Stimulated activated CD8-positive, alpha-beta memory T cell treated with anti-CD3 and anti-CD28 coated beads, Interleukin-7, amount 100 ng/mL, for 24 hours (primary cell): ENCODE measurements around the gene GRPEL1.
"Not testable (repeated sequence)": the region's sequence is repeated elsewhere in the genome, so short reads cannot be mapped to it uniquely, and the experiment has no call there.

Experiments used
- DNase-seq: peaks from one replicate; pipeline ENCODE4 v3.0.0-alpha.2; 2020; ENCODE audit warnings: low read depth

GRPEL1 gene

DNA sequence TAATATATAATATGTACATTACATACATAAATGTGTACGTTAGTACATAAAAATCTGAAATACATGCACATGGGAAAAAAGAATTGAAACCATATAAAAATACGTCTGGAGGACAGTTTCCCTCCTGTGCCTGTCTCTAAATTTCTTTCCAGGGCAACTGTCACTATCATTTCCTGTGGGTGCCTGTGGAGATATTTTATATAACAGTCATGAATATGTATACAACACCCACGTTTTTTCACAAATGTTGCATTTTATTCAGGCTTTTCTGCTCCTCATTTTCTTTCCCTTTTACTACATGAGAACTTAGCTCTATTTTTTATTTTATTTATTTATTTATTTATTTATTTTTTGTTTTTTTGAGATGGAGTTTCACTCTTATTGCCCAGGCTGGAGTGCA lies 24.2 kb upstream of the GRPEL1 start:
- no peak for DNase-seq

DNA sequence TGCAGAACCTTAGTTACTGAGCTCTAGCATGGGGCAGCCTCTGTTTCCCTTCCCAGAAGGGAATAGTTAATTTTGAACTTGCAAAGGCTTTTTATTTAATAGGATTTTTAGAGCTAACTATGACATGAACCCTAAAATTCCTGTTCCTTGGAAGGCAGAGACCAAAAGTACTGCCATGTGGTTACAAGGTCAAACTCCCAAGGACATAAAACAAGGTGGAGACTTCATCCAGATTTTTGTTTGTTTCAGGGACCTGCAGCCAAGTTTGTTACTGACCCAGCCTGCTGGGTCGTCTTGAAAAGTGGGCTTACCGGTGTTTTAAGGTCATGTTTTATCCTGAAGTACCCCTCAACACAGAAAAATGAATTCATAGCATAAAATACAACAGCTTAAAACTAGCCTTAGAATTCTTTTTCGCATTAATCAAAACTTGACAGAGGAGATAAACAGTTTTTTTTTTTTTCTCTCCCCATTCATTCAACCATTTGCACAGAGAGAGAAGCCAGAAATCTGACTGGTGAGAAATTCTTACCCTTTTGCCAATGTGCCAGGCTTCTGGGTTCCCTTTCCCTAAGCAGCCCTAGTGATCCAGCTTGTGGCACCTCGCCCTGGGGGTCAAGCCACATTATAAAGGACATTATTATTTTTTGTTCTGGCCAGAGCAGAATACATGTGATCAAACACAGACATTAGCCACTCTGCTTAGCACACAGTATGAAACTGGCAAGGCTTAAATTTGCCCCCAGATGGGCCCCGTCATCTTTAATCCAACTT lies 21.5 kb upstream of the GRPEL1 start:
- DNase-seq = no peak

DNA sequence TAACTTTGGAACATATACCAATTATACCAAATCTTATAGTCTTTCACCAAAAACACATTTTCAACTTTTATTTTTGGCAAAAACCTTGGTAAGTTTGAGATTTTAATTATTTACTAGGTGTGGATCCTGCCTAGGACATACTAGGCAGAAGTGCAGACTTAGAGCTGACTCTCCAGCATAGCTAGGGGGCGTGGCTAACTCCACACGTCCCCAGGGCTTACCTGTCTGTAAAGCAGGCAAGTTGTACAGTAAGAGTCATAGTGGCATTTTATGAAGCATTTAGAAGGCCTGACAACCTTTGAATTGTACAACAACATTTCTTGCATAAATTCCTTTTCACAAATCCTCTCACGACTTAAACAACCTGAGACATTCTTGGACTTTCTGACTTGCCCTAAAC lies 19.2 kb upstream of the GRPEL1 start:
- DNase-seq = no peak

DNA sequence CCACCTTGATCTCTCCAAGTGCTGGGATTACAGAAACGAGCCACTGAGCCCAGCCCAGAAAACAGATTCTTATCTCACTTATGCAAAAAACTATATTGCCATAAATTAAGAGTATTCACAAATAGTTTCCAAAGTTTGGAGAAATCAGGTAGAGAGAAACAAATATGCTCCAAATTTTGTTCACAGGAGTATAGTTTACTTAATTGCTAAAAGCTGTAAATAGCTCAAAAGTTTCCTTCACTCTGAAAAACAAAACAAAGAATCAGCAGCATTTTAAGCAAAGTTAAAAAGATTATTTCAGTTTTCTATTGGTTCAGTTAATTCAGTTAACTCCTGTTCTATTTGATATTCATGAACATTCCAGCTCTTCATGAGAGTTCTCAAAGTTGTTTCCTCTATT lies 18.5 kb upstream of the GRPEL1 start:
- no peak for DNase-seq

DNA sequence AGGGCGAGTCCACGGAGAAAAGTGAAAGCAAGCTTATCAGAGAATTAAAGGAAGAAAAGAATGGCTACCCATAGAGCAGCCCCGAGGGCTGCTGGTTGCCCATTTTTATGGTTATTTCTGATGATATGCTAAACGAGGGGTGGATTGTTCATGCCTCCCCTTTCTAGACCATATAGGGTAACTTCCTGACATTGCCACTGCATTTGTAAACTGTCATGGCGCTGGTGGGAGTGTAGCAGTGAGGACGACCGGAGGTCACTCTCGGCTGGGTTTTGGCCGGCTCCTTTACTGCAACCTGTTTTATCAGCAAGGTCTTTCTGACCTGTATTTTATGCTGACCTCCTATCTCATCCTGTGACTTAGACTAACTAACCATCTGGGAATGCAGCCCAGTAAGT lies 16.7 kb upstream of the GRPEL1 start:
- DNase-seq = not testable (repeated sequence)

DNA sequence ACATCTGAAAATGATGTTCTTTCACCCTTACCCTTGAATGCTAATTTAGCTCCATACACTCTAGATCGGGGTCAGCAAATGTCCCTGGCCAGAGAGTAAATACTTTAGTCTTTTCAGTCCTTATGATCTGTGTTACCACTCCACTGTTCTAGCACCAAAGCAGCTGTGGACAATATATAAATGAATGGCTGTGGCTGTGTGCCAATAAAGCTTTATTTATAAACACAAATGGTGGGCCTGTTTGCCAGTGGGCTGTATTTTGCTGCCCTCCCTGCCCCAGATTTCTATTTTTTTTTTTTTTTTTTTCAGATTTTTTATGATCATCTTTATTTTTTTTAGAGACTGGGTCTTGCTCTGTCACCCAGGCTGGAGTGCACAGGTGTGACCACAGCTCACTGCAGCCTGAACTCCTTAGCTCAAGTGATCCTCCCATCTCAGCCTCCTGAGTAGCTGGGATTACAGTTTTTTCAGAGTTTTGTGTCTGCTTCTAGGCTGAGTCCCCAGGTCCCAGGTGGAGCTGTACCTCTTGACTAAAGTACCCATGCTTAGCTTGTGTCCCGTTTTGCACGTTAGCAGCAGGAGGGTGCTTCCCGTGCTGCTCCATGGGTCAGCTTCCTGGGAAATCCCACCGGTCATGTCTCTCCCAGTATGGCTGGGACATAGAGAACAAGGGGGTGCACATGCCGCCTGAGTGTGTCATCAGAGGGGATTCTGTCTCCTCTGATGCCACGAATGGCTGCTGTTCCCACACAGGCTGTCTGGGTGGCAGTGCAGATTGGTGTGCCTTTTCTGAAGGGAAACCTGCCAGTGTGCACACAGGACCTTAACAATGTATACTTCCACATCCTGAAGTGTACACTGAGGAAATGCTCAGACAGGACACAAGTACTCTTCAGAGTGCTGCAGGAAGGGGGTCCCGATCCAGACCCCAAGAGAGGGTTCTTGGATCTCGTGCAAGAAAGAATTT lies 16.0 kb upstream of the GRPEL1 start:
- DNase-seq = no peak

DNA sequence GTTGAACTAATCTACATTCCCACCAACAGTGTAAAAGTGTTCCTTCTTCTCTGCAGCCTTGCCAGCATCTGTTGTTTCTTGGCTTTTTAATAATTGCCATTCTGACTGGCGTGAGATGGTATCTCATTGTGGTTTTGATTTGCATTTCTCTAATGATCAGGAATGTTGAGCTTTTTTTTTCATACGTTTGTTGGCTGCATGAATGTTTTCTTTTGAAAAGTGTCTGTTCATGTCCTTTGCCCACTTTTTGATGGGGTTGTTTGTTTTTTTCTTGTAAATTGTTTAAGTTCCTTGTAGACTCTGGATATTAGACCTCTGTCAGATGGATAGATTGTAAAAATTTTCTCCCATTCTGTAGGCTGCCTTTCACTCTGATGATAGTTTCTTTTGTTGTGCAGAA lies 12.0 kb upstream of the GRPEL1 start:
- not testable (repeated sequence) for DNase-seq

DNA sequence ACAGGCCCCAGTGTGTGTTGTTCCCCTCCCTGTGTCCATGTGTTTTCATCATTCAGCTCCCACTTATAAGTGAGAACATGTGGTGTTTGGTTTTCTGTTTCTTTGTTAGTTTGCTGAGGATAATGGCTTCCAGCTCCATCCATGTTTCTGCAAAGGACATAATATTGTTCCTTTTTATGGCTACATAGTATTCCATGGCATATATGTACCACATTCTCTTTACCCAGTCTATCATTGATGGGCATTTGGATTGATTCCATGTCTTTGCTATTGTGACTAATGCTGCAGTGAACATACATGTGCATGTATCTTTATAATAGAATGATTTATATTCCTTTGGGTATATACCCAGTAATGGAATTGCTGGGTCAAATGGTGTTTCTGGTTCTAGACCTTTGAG lies 11.6 kb upstream of the GRPEL1 start:
- DNase-seq = not testable (repeated sequence)

DNA sequence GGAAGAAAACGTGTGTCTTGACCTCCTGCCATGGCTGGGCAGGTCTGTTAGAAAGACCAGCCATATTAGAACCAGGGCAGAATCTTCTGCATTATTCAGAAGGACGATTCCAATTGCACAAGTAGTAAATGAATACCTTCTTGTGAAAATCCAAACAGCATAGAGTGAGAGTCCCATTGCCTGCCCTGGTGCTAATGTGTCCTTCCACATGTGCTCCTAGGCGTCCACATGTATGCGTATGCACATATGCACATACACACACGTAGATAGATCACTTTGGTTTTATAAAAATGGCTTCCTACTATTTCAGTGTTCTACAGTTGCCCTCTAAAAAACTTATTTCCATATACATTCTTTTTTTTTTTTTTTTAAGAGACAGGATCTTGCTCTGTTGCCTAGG lies 10.2 kb upstream of the GRPEL1 start:
- no peak for DNase-seq

DNA sequence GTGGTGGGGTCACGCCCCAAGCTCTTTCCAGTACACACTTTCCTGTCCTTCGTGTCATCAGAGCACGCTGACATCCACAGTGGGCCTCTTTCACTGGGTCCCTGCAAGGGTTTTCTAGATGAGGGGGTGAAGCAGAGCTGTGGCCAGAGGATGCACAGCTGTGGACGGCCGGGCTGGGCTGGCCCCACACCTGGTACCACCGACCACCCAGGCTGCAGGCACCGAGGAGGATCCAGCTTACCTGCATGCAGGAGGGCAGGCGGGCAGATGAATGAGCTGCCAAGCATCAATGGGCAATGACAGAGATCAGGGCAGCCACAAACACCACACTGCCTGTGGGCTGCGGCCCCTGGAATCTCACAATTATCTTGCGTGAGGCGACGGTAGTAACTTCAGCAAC lies 9.5 kb upstream of the GRPEL1 start:
- no peak for DNase-seq

DNA sequence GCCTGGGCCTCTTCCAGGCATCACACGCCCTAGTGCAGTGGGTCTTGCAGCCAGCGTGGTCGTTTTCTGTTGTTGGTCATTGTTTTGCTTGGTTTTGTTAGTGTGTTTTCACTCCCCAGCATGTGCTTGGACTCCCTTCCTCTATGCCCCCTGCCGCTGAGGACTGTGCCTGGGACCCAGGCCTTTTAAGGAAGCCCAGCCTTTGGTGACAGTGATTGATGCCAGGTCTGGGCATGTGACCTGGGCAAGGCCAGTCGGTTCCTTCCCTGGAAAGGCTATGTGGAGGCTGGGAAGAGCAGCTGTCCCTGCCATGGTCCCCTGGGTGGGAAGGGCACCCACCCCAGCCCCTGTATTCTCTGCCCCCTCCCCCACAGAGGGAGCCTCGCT lies 8.8 kb upstream of the GRPEL1 start:
- no peak for DNase-seq

DNA sequence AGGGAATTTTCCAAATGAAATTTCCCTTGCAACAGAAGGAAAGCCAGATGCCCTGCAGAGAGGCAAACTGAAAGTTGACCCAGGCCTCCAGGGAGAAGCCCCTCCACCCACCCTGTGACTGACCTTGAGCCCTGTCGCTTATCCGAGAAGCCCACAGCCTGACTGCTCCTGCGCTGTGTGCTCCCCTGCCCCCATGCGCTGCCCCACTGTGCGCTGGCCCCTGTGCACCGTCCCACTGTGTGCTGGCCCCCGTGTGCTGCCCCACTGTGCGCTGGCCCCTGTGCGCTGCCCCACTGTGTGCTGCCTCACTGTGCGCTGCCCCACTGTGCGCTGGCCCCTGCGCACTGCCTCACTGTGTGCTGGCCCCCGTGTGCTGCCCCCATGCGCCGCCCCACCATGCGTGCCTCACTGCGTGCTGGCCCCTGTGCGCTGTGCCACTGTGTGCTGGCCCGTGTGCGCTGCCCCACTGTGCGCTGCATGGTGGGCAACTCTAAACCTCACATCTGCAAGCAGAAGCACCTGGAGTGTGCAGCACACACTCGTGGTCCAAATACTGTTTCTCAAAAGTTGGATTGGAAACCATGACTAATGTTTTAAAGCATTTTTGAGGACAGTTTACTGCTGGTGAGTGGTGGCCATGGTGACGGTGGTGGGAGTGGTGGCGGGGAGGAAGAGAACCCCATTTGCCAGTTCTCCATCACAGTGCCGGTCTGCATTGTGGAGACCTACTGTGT lies 8.3 kb upstream of the GRPEL1 start:
- DNase-seq = no peak

DNA sequence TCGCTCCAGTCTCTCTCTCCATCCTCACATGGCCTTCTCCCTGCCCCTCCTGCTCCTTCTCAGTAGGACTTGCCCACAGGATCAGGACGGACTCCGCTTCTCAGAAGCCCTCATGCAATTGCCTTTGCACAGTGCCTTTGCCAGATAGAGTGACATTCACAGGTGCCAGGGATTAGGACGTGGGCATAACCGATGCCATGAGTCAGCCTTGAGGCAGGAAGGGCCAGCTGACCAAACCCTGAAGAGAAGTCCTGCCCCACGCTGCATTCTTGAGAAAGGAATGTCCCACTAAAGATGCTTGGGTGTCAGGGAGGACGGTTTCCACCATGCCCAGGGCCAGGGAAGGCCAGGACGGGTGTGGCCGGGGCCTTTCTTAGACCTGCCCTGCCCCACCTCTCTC lies 6.6 kb upstream of the GRPEL1 start:
- DNase-seq = no peak

DNA sequence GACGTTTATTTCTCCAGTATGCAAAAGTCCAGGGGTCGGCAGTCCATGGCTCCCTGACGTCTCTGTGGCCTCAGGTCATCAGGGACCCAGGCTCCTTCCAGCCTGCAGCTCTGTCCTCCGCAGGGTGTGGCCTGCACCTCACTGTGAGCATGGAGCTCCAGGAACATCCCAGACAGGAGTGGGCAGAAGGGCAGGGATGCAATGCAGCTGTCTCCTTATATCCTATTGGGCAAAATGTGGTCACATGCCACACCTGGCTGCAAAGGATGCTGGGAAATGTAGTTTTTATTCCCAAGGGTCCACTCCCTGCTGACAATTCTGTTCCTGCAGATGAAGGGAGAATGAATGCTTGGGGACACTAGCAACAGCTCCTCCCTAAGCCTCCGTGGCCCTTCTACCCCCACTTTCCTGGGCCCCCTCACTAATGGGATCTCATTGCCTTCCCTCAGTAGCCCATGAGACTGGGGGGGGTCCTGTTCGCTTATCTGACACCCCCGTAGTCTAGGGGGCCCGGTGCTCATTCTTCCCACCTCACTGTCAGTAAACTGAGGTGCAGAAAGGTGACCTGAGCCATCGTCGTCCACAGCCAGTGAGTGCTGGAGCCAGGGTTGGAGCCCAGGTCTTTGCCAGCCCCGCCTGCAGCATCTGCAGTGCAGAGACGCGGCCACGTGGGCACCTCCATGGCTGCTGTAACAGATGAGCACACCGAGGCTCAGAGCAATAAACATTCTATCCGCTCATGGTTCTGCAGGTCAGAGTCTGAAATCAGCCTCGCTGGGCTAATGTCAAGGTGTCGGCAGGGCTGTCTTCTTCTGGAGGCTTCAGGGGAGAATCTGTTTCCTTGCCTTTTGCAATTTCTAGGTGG lies 5.9 kb upstream of the GRPEL1 start:
- DNase-seq = no peak

DNA sequence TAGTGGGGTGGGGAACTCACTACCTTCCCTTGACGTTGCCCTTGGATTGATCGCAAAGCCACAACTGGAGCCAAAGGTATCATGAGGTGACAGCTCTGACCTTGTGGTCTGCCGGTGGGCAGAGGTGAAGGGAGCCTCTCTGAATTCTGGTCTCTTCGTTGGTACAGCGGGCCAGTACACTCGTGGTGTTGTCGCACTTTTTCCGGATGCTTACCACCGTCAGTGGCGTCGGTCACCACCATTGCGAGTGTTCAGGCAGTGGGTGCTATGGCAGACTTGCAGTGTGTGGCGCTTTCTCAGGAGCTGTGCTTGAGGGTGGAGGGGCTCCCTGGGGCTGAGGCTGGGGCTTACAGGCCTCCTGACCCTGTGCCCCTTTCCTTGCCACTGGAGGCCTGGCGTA lies 5.2 kb upstream of the GRPEL1 start:
- no peak for DNase-seq

DNA sequence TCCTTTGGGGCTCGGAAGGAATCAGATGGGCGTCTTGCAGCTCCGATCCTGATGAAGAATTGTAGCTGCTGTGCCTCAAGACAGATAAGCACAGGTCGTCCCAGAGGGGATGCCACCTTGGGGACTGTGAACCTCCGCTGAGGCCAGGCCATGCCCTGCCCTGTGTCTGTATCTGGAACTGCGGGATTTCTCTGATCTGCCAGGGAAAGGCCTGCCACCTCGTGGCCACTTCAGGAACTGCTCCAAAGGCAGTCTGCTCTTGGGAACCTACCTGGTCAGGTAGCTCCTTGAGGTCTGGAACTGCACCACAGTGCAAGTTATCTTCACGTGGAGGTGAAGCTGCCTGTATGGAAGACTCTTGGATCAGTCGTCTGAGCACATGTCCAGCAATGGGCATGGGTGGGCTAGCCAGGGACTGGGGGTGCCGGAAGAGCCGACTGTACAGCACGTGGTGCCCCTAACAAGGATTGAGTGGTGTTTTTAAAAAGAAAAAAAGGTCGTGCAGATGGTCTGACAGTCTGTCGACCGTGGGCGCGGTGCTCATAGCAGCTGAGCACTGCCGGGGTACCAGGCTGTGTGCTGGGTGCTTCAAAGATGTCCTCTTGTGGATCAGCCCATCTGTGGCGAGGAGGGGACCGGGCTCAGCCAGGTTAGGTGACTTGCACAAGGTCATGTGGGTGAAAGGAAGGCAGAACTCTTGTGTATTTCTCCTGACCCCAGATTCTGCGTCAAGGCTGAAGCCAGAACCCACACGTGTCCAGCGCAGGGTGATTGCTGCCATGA lies 3.1 kb upstream of the GRPEL1 start:
- DNase-seq = peak; percentile 80

DNA sequence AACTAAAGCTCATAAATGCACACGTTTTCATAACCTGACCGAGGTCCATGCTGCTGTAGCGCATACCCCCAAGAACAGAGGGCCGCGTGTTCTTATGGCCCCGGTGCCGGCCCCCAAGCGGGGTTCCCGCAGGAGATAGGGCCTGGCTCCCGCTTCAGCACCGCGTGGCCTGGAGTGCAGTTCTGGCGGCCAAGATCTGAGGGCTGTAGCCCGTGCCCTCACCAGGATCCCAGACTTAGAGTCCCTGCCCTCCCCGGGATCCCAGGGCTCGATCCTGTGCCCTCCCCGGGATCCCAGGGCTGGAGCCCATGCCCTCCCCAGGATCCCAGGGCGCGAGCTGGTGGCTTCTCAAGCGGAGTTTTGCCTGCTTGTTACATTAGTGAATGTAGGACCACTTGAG lies 1.0 kb upstream of the GRPEL1 start:
- no peak for DNase-seq

DNA sequence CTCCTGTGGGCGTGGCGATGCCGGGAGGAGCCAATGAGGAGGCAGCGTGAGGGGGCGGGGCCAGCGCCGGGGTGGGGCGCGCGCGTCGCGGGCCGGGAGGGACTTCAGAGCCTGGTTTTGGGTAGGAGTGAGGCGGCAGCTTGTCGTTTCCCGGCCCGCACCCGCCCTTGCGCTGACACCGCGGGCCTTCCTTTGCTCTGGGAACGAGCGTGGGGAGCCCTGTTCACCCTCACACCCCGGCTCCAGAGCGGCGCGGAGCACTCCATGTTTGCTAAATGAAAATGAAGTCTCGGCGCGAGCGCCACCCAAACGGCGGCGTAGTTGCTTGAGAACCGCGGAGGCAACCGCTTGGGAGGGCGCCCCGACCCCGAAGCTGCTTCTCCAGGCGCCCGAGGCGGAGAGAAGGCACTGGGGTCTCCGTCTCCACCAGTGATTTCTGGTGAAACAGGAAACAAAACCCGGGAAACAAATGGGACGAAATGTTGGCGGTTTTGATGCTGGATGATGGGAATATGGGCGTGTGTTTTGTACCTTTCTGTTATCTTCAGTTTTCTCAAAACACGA lies 497 bp upstream of the GRPEL1 start:
- no peak for DNase-seq

DNA sequence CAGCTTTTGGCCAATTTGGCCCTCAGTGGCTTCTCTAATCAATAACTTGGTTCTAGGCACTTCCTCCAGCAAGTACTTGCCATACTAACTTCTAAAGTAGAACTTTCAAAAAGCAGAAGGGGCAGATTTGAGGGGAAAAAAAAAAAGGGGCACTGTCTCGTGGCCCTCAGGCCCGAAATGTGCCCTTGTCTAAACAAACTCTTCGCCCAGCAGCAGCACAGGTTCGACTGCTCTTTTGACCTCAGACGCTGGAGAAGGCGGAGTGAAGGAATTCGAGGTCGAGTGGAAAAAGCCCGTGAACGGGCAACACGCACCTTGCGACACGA lies 775 bp downstream of the GRPEL1 start:
- no peak for DNase-seq

DNA sequence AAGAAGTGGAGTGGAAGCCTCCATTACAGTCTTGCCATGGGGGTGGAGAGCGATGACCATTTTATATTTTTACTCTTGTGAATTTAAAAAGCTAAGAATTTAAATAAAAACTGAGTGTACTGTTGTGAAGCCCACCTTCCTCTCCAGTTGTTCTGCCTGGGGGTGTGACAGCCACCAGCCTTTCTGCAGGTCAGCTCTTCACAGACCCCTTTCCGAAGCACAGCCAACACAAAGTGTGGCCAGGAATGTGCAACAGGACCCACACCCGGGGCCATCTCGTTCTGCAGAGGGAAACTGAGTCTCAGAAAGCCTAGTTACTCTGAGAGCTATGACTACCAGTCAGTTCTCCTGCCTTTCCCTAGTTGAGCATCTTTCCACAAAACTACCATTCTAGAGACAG lies 1.4 kb downstream of the GRPEL1 start:
- DNase-seq = no peak

DNA sequence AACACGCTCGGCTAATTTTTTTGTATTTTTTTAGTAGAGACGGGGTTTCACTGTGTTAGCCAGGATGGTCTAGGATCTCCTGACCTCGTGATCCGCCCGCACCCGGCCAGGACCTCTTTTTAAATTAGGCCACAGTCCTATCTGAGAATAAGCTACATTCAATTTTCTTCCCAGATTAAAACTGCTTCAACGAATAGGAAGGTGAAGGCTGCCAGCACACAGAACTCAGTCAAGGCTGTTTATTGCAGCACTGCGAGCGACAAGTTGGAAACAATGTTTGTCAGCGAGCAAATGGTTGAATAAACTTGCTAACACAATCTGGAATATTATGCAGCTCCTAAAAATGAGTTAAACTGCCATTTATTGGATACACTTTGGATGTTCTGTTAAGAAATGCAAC lies 1.9 kb downstream of the GRPEL1 start:
- no peak for DNase-seq
